Fibroblast of villous mesenchyme (primary cell): Measurements from ENCODE around the gene NUTF2. TPM values are rescaled to one million over a fixed set of nuclear protein-coding genes. Genes with fewer than 3 reads are reported as not detected.

ENCODE experiments used
- DNase-seq: peaks from one replicate; pipeline ENCODE4 v3.0.0-alpha.2; 2010; ENCODE audit warnings: low read depth
- H3K4me3 ChIP-seq: 2 replicates; pipeline ENCODE4 v1.5.1; 2011; ENCODE audit warnings: low read depth, mild to moderate bottlenecking, low read length
- CTCF ChIP-seq: IDR thresholded peaks from 2 replicates; pipeline ENCODE4 v1.5.1; 2012; ENCODE audit warnings: low read depth, mild to moderate bottlenecking, low read length; ENCODE audit not compliant: insufficient read depth
- total RNA-seq: library from RNA; depleted of rRNA; stranded (reverse); fragments of >200 nt; gene quantifications from 2 replicates; pipeline ENCODE4 v1.2.3, GENCODE V29; 2012

NUTF2 gene
- total RNA-seq, 1 donor: 342 TPM

GRCh38 chr16:67845291-67846062 is 1.3 kb upstream of the NUTF2 start:
- no peak for DNase-seq
- peak overlapping the region; percentile 91 for H3K4me3 ChIP-seq
- TF ChIP-seq CTCF: no peak

- no peak for DNase-seq
- no peak for TF ChIP-seq CTCF
- peak overlapping the region; percentile 91 for H3K4me3 ChIP-seq
Observed at GRCh38 chr16:67846063-67846319, 742 bp upstream of the NUTF2 start.

GRCh38 chr16:67847064-67847861 is 530 bp downstream of the NUTF2 start, which contains the start of gene CENPT:
CENPT (minus strand) TSS chr16:67847693; CDS start chr16:67833859, 13,834 bp downstream.
- peak within 1 kb of the TSS; percentile 91 for H3K4me3 ChIP-seq
- TF ChIP-seq CTCF: no peak
- peak; percentile 63 for DNase-seq

GRCh38 chr16:67848118-67848517 is 1.4 kb downstream of the NUTF2 start:
- no peak for DNase-seq
- H3K4me3 ChIP-seq: peak overlapping the region; percentile 91
- no peak for TF ChIP-seq CTCF

- DNase-seq: no peak
- no peak overlapping the region for H3K4me3 ChIP-seq
- no peak for TF ChIP-seq CTCF
Observed at GRCh38 chr16:67853670-67854069, 6.9 kb downstream of the NUTF2 start.

- no peak for TF ChIP-seq CTCF
- no peak overlapping the region for H3K4me3 ChIP-seq
- DNase-seq: no peak
Observed at GRCh38 chr16:67855789-67856188, 9.1 kb downstream of the NUTF2 start.
